ENCODE data around the gene MMP1.

The MMP1 gene

DNA sequence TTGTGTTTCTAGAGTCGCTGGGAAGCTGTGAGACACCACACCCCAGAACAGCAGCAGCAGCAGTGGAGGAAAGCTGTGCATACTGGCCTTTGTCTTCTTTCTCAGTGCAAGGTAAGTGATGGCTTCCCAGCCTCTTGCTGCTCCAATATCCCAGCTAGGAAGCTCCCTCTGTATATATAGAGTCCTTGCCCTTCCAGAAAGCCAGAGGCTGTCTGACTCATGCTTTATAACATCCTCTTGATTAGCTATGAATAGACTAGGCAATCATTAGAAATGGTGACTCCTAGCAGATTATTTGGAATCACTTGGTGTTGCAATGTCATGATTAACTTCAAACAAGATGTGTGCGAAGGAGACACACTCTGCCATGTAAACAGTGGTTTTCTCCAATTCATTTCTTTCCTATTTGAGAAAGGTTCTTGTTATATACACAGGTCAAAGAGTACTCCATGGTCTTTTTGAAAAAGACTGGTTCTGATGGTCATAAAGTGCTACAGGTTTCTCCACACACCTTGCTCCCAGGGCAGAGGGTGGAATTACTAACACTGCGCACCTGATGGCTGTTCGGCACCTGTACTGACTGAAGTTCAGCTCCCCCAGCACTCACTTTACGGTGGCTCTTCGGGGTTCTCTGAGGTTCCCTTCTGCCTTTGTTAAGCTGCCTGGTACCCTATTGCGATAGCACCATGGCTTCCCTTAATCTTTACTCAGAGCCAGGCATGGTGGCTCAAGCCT, at the start of gene MMP1:
Gene MMP1 (minus strand): TSS at position 149 of the 735 bp plus-strand sequence. CDS start 68 bp downstream, at position 81.
- DNase-seq (ENCODE audit: low spot score), result no peak

- DNase-seq (ENCODE audit: low spot score), result no peak
These were observed 48.3 kb upstream of the MMP1 start for GRCh38 chr11:102846292-102846691.

- DNase-seq (ENCODE audit: low spot score), result no peak
These were observed 45.5 kb upstream of the MMP1 start, which contains the start of gene MMP3 for GRCh38 chr11:102843489-102843888. Gene MMP3, minus strand, starts transcription at chr11:102843609. Its CDS starts 63 bp downstream, at chr11:102843546.

DNA sequence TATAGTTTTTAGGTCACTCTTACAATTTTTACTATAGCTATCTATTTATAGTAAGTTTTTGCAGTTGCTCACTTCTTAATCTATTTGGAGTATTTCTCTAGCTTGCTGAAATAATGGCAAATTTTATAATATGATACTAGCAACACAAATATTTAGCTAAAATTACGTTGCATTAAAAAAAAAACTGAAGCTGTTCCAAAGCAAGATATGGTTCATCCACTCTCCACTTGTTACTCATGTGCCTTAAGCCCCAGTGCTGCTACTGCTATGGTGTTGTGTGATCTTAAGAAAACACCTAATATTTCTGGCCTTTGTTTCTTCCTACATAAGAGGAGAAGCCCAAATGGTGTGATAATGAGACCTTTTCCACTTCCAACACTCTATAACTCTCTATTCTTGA, 45.0 kb upstream of the MMP1 start:
- no peak for DNase-seq (ENCODE audit: low spot score)

DNA sequence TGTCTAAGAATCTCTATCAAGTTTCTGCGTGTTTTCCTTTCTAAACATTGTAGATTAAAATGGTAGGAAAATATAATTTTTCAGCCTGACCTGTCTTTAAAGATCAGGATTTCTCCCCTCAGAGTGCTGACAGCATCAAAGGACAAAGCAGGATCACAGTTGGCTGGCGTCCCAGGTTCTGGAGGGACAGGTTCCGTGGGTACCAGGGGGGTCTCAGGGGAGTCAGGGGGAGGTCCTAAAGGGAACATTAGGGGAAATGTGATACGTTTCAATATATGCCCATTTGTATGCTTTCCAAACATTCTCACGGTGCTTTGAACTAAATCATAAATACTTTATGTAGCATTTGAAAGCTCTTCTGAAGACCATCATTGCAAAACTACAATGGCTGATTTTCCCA, 42.1 kb upstream of the MMP1 start:
- no peak for DNase-seq (ENCODE audit: low spot score)

- DNase-seq (ENCODE audit: low spot score), result no peak
These were observed 39.7 kb upstream of the MMP1 start for GRCh38 chr11:102837646-102838045.

DNA sequence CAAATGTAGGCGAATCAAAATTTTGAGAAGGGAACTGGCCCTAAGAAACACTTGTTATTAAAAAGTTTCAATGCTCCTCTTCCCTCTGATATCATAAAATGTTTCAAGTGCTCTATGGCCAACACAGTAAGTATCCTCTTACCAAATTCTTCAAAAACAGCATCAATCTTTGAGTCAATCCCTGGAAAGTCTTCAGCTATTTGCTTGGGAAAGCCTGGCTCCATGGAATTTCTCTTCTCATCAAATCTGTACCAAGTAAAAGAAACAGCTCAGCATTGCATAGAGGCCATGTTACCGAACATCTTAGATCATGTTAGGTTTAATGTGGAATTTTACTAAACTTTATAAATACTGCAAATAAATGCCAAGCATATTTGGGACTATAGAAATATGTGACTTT, 39.2 kb upstream of the MMP1 start:
- DNase-seq (ENCODE audit: low spot score), result no peak

- no peak for DNase-seq (ENCODE audit: low spot score)
These were observed 38.4 kb upstream of the MMP1 start for GRCh38 chr11:102836290-102836875.

GRCh38 chr11:102833731-102834130, 35.8 kb upstream of the MMP1 start:
- DNase-seq (ENCODE audit: low spot score), result no peak

- no peak for DNase-seq (ENCODE audit: low spot score)
These were observed 34.7 kb upstream of the MMP1 start for GRCh38 chr11:102832612-102833011.

- DNase-seq (ENCODE audit: low spot score), result no peak
These were observed 33.8 kb upstream of the MMP1 start for GRCh38 chr11:102831489-102832440.

- no peak for DNase-seq (ENCODE audit: low spot score)
These were observed 33.1 kb upstream of the MMP1 start for GRCh38 chr11:102831128-102831488.

DNA sequence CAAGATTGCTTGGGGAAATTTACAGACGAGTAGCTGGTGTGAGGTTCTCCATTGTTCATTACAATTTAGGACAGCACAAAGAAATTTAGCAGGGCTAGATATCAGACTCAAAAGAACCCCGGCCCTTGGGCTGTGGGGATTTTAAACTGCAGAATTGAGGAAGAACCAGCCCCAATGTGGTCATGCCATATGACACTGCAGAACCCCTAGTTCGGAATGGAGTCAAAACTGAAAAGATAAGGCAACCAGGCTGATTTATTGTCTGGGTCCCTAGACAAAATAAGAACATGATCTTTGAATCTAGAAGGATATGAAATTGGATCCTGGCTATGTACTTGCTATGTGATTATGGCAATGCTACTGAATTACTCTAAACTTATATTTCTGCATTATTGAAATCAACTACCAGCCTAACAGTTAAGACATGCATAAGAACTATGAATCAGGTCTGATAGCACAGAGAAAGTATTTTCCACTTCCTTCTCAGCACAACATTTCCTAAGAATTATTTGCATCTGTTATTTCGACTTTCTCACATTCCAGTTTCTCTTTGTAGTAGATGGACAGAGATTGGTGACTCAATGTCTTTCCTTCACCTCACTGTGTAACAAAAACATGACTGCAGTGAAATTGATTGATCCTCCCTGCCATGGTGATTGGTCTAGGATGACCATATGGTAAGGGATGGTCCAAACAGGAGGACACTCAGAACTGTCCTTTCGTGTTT, 32.2 kb upstream of the MMP1 start:
- no peak for DNase-seq (ENCODE audit: low spot score)

GRCh38 chr11:102829316-102830000, 31.5 kb upstream of the MMP1 start:
- DNase-seq (ENCODE audit: low spot score), result no peak

- no peak for DNase-seq (ENCODE audit: low spot score)
These were observed 26.6 kb upstream of the MMP1 start for GRCh38 chr11:102824556-102824955.

- DNase-seq (ENCODE audit: low spot score), result no peak
These were observed 21.5 kb upstream of the MMP1 start for GRCh38 chr11:102819491-102819890.

DNA sequence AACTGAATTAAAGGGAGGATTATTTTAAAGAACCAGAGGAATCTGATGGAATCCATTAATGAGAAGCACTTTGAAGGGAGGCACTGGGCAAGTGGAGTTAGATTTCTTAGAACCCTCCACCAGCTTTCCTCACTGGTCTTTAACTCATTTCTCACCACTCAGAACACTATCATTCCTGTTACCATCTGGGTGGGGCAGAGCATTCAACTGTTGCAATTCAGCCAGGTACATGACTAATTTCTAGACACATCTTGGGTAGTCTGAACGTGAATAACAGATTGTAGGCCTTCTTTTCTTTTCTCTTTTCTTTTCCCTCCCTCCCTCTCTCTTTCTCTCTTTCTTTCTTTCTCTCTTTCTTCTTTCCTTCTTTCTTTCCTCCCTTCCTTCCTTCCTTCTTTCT, 15.5 kb upstream of the MMP1 start:
- no peak for DNase-seq (ENCODE audit: low spot score)

- no peak for DNase-seq (ENCODE audit: low spot score)
These were observed 14.2 kb upstream of the MMP1 start for GRCh38 chr11:102812188-102812587.

- no peak for DNase-seq (ENCODE audit: low spot score)
These were observed 13.1 kb upstream of the MMP1 start for GRCh38 chr11:102810950-102811660.

DNA sequence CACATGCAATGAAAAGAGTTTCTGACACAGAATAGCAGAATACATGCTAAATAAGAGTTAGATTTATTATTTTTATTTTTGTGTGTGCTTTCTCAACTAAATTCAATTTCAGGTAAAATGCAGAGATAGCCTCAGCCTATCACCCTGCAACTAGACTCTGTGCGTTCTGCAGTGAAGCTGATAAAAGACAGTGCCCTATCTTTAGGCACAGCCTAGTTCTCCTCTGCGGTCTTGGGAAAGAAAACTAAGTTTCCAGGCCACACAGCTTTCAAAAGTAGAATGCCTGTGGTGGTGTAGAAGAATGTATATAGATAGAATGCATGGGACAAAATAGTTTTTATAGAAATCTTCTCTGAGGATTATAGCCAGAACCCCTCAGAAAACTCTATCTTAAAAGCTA, 12.0 kb upstream of the MMP1 start:
- DNase-seq (ENCODE audit: low spot score), result no peak

DNA sequence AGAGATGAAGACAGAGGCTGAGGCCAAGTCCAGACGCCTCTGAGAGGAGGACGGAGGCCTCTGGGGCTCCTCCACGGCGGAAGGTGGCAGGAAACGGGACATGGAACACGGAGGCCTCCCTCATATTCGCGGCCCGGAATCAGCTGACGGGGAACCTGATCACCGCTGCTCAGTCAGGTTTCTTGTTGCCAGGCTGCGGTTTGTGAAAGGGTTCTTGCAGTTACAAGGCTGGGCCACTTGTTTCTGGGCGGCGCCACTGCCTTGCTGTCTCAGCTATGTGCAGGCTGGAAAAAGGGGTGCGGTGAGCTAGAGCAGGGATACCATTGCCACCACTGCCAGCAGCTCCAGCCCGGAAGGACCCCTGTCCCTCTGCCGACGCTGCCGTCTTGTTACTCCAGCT, 10.0 kb upstream of the MMP1 start:
- DNase-seq (ENCODE audit: low spot score), result no peak

Data from CD4-positive, alpha-beta T cell treated with Interleukin-6 at 100 ng/mL for 8 hours (primary cell).